IMR-90 (cell line): ENCODE data around the gene RIMBP2. TPM values are rescaled to one million over a fixed set of nuclear protein-coding genes. Genes with fewer than 3 reads are reported as not detected.

Source experiments
- ATAC-seq: fragments of 200-7000 bp; cut with Tn5 transposase; 2 replicates; pipeline ENCODE4 v1.9.1; 2020; ENCODE audit warnings: low read depth, mild to moderate bottlenecking, moderate library complexity
- BruUV-seq: library from RNA; stranded (reverse); fragments of 400-500 nt; replicated peaks from 2 replicates; lab custom pipeline; 2021; lab: Mats Ljungman, UMichigan
- CTCF ChIA-PET: fragments of 300-600 bp; formaldehyde crosslinking; extraction: SDS; loops from one replicate; lab custom pipeline; 2021; ENCODE audit warnings: antibody characterized with exemption; lab: Yijun Ruan, JAX
- POLR2A ChIA-PET: fragments of 300-600 bp; sonication (Branson Sonifier 250); formaldehyde crosslinking; loops from one replicate; lab custom pipeline; 2022; ENCODE audit warnings: antibody characterized with exemption; ENCODE audit not compliant: unreplicated experiment; lab: Charles Lee
- DNase-seq: peaks from one replicate; pipeline ENCODE4 v3.0.0; 2013
- H2AFZ ChIP-seq: replicated peaks from 2 replicates; pipeline ENCODE3; 2013; ENCODE audit warnings: low read length, mild to moderate bottlenecking; ENCODE audit not compliant: poor library complexity
- H2AK5ac ChIP-seq: 2 replicates; pipeline ENCODE4 v1.6.1; 2013; ENCODE audit warnings: low read depth, low read length, inconsistent platforms
- H2AK9ac ChIP-seq: replicated peaks from 2 replicates; pipeline ENCODE3; 2013; ENCODE audit warnings: mild to moderate bottlenecking, low read depth, low read length, moderate library complexity; ENCODE audit not compliant: poor library complexity
- H2BK120ac ChIP-seq: 2 replicates; pipeline ENCODE4 v1.6.1; 2013; ENCODE audit warnings: low read depth, low read length, inconsistent platforms
- H2BK15ac ChIP-seq: 3 replicates; pipeline ENCODE4 v1.6.1; 2013; ENCODE audit warnings: low read depth, low read length, inconsistent platforms
- H2BK20ac ChIP-seq: 2 replicates; pipeline ENCODE4 v1.6.1; 2013; ENCODE audit warnings: low read depth, mild to moderate bottlenecking, inconsistent platforms, low read length, moderate library complexity
- H2BK5ac ChIP-seq: 2 replicates; pipeline ENCODE4 v1.6.1; 2013; ENCODE audit warnings: mild to moderate bottlenecking, low read depth, low read length, inconsistent platforms; ENCODE audit not compliant: poor library complexity, severe bottlenecking
- H3K14ac ChIP-seq: replicated peaks from 2 replicates; pipeline ENCODE4 v1.6.1; 2013; ENCODE audit warnings: low read depth, low read length, inconsistent platforms
- H3K18ac ChIP-seq: 2 replicates; pipeline ENCODE4 v1.6.1; 2013; ENCODE audit warnings: low read depth, low read length, control low read depth
- H3K23ac ChIP-seq: 2 replicates; pipeline ENCODE4 v1.6.1; 2013; ENCODE audit warnings: low read depth, low read length, inconsistent platforms
- H3K27ac ChIP-seq: 2 replicates; pipeline ENCODE4 v1.5.1; 2013; ENCODE audit warnings: mild to moderate bottlenecking, control low read depth, low read length; ENCODE audit not compliant: insufficient read depth
- H3K27me3 ChIP-seq: 2 replicates; pipeline ENCODE4 v1.6.1; 2013; ENCODE audit warnings: low read length; ENCODE audit not compliant: control insufficient read depth, insufficient read depth
- H3K36me3 ChIP-seq: 2 replicates; pipeline ENCODE4 v1.6.1; 2013; ENCODE audit warnings: low read length, mixed read lengths; ENCODE audit not compliant: control insufficient read depth, insufficient read depth
- H3K4ac ChIP-seq: 2 replicates; pipeline ENCODE4 v1.6.1; 2013; ENCODE audit warnings: low read depth, low read length, inconsistent platforms
- H3K4me1 ChIP-seq: 2 replicates; pipeline ENCODE4 v1.6.1; 2013; ENCODE audit warnings: low read length, mixed read lengths; ENCODE audit not compliant: control insufficient read depth, insufficient read depth
- H3K4me2 ChIP-seq: 2 replicates; pipeline ENCODE4 v1.6.1; 2013; ENCODE audit warnings: low read depth, mild to moderate bottlenecking, control low read depth, low read length, moderate library complexity
- H3K4me3 ChIP-seq: 2 replicates; pipeline ENCODE4 v1.5.1; 2013; ENCODE audit warnings: low read depth, mild to moderate bottlenecking, control low read depth, low read length, moderate library complexity; ENCODE audit not compliant: insufficient read depth
- H3K56ac ChIP-seq: 2 replicates; pipeline ENCODE4 v1.6.1; 2013; ENCODE audit warnings: low read length, inconsistent platforms; ENCODE audit not compliant: insufficient read depth; ENCODE audit errors: extremely low read depth
- H3K79me1 ChIP-seq, 2 experiments: 2 replicates each; pipeline ENCODE4 v1.6.1; 2013; ENCODE audit warnings: low read length in 2 of 2, inconsistent platforms in 1 of 2, low read depth in 1 of 2
- H3K9ac ChIP-seq: 2 replicates; pipeline ENCODE4 v1.6.1; 2013; ENCODE audit warnings: low read depth, low read length, control low read depth
- H3K9me1 ChIP-seq: 2 replicates; pipeline ENCODE4 v1.6.1; 2013; ENCODE audit warnings: low read length, inconsistent platforms; ENCODE audit not compliant: insufficient read depth
- H3K9me3 ChIP-seq: 2 replicates; pipeline ENCODE4 v1.6.1; 2013; ENCODE audit warnings: low read length; ENCODE audit not compliant: control insufficient read depth, insufficient read depth
- H4K20me1 ChIP-seq: 2 replicates; pipeline ENCODE4 v1.6.1; 2013; ENCODE audit warnings: low read length, inconsistent platforms; ENCODE audit not compliant: insufficient read depth
- H4K5ac ChIP-seq: 2 replicates; pipeline ENCODE4 v1.6.1; 2013; ENCODE audit warnings: mild to moderate bottlenecking, low read depth, low read length, control low read depth
- H4K8ac ChIP-seq, 2 experiments: 2 replicates each; pipeline ENCODE4 v1.6.1; 2013; ENCODE audit warnings: low read depth in 2 of 2, low read length in 2 of 2, control low read depth in 1 of 2, inconsistent platforms in 1 of 2
- H4K91ac ChIP-seq: 2 replicates; pipeline ENCODE4 v1.6.1; 2013; ENCODE audit warnings: low read depth, low read length, inconsistent platforms; ENCODE audit not compliant: insufficient read depth
- CHD1 ChIP-seq: IDR thresholded peaks from 2 replicates; pipeline ENCODE4 v1.6.1; 2012; ENCODE audit warnings: low read depth, low read length, improper control_type of control experiment
- FOS ChIP-seq: fragments of 150-350 bp; IDR thresholded peaks from 2 replicates; pipeline ENCODE4 v1.6.1; 2016; ENCODE audit warnings: low read depth, low read length
- MAFK ChIP-seq: IDR thresholded peaks from 2 replicates; pipeline ENCODE4 v1.6.1; 2012; ENCODE audit warnings: low read depth, low read length, improper control_type of control experiment
- MAZ ChIP-seq: IDR thresholded peaks from 2 replicates; pipeline ENCODE4 v1.6.1; 2012; ENCODE audit warnings: low read depth, mild to moderate bottlenecking, low read length, improper control_type of control experiment, moderate library complexity, borderline replicate concordance
- RFX5 ChIP-seq: IDR thresholded peaks from 2 replicates; pipeline ENCODE4 v1.8.0; 2012; ENCODE audit warnings: low read depth, mild to moderate bottlenecking, low read length, moderate library complexity
- SMC3 ChIP-seq: fragments of 150-350 bp; IDR thresholded peaks from 2 replicates; pipeline ENCODE4 v1.6.1; 2016; ENCODE audit warnings: low read depth, mild to moderate bottlenecking, antibody characterized with exemption, low read length, moderate library complexity
- WGBS, 2 experiments: methylation state at CpG; one replicate each; pipeline versions ENCODE4 v1.1.5 to v1.1.7; 2013; ENCODE audit warnings: missing lambda C conversion rate in 2 of 2; ENCODE audit not compliant: insufficient read length in 1 of 2; ENCODE audit errors: extremely low coverage in 2 of 2; 5-methylcytosine and 5-hydroxymethylcytosine counted together
- dilution Hi-C: fragments of 300-500 bp; cut with HindIII; formaldehyde crosslinking; loops from one replicate; pipeline ENCODE4 v1.14.3; 2018; ENCODE audit warnings: low sequenced_read_pairs; ENCODE audit not compliant: unreplicated experiment
- in situ Hi-C: fragments of 300-500 bp; cut with MboI; formaldehyde crosslinking; loops from 3 replicates; pipeline ENCODE4 v1.14.3; 2019; ENCODE audit warnings: low sequenced_read_pairs, inconsistent platforms, mixed read lengths
- intact Hi-C: fragments of 100-400 bp; cut with micrococcal nuclease; formaldehyde crosslinking; loops from 2 replicates; pipeline ENCODE4 v1.10.0; 2022
- polyA plus RNA-seq, 3 experiments: library from polyadenylated mRNA; depleted of rRNA; stranded (reverse); fragments of >200 nt; gene quantifications; 2 replicates each; pipeline ENCODE4 v1.2.3, GENCODE V29; 2012; ENCODE audit warnings: low replicate concordance in 1 of 3
- total RNA-seq: library from RNA; depleted of rRNA; stranded (reverse); fragments of >200 nt; gene quantifications from 2 replicates; pipeline ENCODE4 v1.2.3, GENCODE V29; 2012

Gene RIMBP2
- total and polyA plus RNA-seq, 2 of the 4 experiments (the other 2 are of a cell fraction) = not detected

GRCh38 chr12:130454296-130454695 lies 261.8 kb downstream of the RIMBP2 start:
- Histone ChIP-seq H3K36me3 (no peaks in the 10 kb centered on the region), H3K56ac (no peak overlapping the region), H3K9me1 (no peaks in the 10 kb centered on the region), H3K9ac (no peak overlapping the region), H3K4me1 (no peaks in the 10 kb centered on the region), H4K91ac (no peak overlapping the region), H3K79me1 (no peaks in the 10 kb centered on the region), H4K8ac (no peak overlapping the region), H3K18ac (no peak overlapping the region), H3K4me2 (no peak overlapping the region), H3K9me3 (peaks cover 54% of the 10 kb centered on the region), H3K14ac (no peak overlapping the region), H4K20me1 (no peaks in the 10 kb centered on the region), H3K23ac (no peak overlapping the region), H2BK5ac (no peak overlapping the region), H2BK20ac (no peak overlapping the region), H2BK120ac (no peak overlapping the region), H4K5ac (no peak overlapping the region), H3K27me3 (no peaks in the 10 kb centered on the region), H2AK9ac (no peak overlapping the region), H3K4ac (no peak overlapping the region), H2AFZ (no peak overlapping the region), H2AK5ac (no peak overlapping the region), H2BK15ac (no peak overlapping the region), H3K4me3 (no peak overlapping the region), H3K27ac (no peak overlapping the region)
- no peak for TF ChIP-seq CHD1
- TF ChIP-seq RFX5 = no peak
- TF ChIP-seq SMC3 = no peak
- TF ChIP-seq MAZ = no peak
- TF ChIP-seq FOS = no peak
- TF ChIP-seq MAFK = no peak
- intact Hi-C loops (no loop called here), dilution Hi-C loops (no loop called here), in situ Hi-C loops (no loop called here)
- DNase-seq (no peak), ATAC-seq (no peak)
- WGBS, 2 experiments = 73% methylated on average over 6 of the region's 9 CpGs; no CpG with 5 or more reads in 1 of the 2 experiments
- no TSS peak for BruUV-seq
- ChIA-PET POLR2A (no interaction called here), CTCF (no interaction called here)
